ENCODE measurements around the gene LDLRAD1.
A peak's percentile ranks its signal among the peaks of the same experiment; 100 is the strongest.
"Not testable (repeated sequence)": the region's sequence is repeated elsewhere in the genome, so short reads cannot be mapped to it uniquely, and the experiment has no call there.

Gene LDLRAD1, protein sequence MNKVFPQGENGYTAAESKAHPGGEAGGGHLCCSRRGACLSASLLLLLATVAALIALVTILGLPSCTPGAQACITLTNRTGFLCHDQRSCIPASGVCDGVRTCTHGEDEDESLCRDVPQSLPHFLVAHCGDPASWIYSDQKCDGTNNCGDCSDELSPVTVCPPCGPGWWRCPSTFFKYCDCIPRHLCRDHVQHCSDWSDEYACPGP

GRCh38 chr1:54017979-54018378 is at the start of gene LDLRAD1:
LDLRAD1 (minus strand) TSS chr1:54018186; CDS start chr1:54018112, 74 bp downstream.
- DNase-seq (ENCODE audit: low read depth): no peak

DNA sequence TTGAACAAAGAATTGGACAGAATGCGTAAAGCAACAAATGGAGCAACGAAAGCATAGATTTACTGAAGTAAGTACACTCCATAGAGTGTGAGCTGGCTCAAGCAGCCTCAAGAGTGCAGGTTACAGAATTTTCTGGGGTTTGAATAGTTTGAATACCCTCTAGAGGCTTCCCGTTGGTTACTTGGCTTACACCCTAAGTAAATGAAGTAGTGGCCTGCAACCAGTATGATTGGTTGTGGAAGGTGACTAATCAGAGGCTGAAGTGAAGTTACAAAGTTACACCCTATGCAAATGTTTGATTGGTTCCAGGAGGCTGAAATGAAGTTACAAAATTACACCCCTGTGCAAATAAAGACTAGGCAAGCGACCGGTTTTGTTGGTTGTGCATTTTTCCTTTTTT is 46.3 kb upstream of the LDLRAD1 start:
- no peak for DNase-seq (ENCODE audit: low read depth)

GRCh38 chr1:54054438-54054749 is 36.4 kb upstream of the LDLRAD1 start:
- no peak for DNase-seq (ENCODE audit: low read depth)

- no peak for DNase-seq (ENCODE audit: low read depth)
Observed at GRCh38 chr1:54053745-54054437, 35.9 kb upstream of the LDLRAD1 start.

- peak; percentile 97 for DNase-seq (ENCODE audit: low read depth)
Observed at GRCh38 chr1:54052934-54053744, 35.2 kb upstream of the LDLRAD1 start, which contains the start of the genes TCEANC2 and TMEM59. TCEANC2 (plus strand) TSS chr1:54053608; CDS start chr1:54054423, 815 bp downstream. TMEM59 (minus strand) TSS chr1:54053204; CDS start chr1:54053188, 16 bp downstream.

DNA sequence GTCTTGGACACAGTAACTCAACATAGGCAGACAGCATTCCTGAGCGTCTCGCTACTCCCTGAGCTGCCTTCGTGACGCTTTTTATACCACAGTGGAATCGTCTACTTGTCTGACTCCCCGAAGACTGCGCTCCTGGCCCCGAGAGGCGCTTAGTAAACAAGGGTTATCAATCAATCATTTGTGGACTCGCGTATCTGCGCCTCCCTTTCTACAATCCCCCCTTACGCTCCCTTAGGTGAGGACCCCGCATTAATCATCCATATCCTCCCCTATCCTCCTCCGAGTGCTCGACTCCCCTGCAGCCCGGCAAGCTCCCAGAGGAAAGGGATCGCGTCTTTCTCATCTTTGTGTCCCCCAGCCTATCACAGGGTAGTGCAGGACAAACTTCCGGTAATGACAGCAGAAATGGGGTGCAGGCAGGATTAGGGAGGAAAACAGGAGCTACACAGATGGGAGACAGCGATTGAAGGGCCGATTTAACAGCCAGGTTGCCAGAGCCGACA is 34.5 kb upstream of the LDLRAD1 start:
- no peak for DNase-seq (ENCODE audit: low read depth)

DNA sequence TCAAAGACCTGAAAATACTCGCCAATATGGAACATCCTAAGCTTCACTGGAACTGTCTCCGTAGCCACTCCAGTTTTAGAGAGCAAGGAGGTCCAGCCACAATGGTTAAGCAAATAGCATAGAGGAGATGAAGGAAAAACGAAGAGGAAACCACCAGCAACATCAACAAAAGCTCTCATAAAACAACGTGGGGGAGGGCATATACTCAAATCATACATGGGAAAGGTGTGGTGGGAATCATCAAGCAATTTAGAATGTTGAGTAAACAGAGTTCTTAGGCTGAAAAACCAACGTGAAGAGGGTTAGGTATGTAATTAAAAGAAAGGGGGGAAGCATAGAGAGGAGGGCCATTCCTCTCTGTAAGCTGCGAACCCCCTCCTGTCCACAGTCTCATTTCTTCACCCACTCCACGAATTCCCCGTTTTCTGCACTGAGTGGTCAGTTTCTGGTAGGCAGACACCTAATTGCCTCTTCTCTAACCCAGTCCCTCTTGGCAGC is 34.0 kb upstream of the LDLRAD1 start:
- DNase-seq (ENCODE audit: low read depth): no peak

DNA sequence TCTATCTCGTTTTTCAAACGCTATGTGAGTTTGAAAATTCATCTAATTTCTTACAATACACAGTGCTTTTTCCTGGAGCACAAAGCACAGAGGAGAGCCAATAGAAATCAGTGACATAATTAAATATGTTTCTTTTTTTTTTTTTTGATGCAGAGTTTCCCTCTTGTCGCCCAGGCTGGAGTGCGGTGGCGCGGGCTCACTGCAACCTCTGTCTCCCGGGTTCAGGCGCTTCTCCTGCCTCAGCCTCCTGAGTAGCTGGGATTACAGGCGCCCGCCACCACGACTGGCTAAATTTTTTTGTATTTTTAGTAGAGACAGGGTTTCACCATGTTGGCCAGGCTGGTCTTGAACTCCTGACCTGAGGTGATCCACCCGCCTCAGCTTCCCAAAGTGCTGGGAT is 32.4 kb upstream of the LDLRAD1 start:
- not testable (repeated sequence) for DNase-seq (ENCODE audit: low read depth)

DNA sequence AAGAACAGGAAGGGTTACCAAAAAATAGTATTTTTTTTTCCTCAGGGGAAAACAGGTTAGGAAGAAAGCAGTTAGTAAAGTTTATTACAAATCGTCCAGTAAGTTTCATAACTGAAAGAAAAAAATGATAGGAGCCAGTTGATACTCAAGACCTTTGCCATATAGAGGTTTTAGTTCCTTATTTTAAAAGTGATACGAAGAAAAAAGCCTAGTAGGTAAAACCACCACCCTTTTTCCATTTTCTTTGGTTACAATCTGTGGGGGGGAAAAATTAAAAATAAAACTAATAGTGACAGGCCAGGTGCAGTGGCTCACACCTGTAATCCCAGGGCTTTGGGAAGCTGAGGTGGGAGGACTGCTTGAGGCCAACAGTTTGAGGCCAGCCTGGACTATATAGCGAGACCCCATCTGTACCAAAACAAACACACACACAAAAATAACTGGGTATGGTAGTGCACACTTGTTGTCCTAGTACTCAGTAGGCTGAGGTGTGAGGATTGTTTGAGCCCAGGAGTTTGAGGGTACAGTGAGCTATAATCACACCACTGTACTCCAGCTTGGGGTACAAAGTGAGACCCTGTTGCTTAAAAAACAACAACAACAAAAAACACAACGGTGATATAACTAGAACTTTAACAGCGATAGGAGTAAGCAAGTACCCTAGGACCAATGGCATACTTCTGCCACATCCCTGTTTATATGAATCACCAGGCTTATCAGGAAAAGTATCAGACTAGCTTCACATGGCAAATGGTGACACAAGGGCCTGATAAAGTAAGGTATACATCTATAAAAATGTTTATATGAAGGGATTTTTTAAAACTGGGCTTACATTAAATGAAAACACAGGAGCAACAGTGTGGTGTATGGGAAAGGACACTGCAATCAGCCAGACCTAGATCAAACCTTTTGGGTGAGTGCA is 29.7 kb upstream of the LDLRAD1 start:
- no peak for DNase-seq (ENCODE audit: low read depth)

DNA sequence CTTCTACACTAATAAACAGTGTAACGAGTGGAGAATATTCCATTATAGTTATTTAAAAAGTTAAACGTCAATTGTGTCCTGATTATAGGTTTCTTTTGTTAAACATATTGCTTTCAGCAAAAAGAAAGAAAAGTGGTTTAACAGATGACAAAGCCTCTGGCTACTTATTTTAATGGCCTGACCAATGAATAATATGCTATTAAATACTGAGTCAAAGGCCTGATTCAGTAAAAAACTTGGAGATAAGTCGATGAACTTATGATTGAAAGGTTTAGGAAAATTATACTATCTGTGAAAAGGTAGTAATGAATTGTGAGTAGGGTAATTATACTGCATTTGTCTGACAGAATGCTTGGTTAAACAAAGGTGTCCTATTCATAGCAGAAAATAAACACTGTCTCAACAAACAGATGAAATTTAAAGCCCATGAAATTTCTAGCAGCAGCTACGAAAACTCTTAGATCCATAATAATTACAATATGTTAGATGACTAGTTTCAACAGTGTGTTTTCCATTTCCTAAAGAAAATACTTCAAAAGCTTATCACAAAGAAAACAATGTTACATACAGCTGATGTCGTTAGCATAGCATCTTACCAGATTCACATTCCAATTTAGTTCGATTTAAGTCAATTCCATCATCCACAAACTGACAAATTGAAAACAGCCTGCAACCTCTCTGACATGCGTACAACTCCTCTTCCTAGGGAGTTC is 28.8 kb upstream of the LDLRAD1 start:
- no peak for DNase-seq (ENCODE audit: low read depth)

GRCh38 chr1:54045496-54045895 is 27.5 kb upstream of the LDLRAD1 start:
- no peak for DNase-seq (ENCODE audit: low read depth)

- no peak for DNase-seq (ENCODE audit: low read depth)
Observed at GRCh38 chr1:54041806-54042205, 23.8 kb upstream of the LDLRAD1 start.

DNA sequence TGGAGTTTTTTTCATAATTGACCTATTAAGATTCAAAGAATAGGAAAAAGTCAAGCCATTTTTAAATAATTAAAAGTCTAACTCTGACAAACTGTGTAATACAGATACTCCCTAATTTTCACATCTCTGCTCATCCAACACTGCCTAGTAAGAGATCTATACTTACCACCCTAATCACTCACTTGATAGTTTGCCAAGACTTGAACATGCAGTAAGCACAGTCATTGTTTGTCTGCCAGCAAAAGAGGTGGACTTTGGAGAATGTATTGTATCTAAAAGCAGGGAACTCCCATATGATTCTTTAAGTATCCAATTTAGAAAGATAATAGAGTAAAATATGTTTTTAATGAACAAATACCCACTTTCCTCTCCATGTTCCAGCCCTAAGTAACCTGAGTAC is 19.5 kb upstream of the LDLRAD1 start:
- DNase-seq (ENCODE audit: low read depth): no peak

DNA sequence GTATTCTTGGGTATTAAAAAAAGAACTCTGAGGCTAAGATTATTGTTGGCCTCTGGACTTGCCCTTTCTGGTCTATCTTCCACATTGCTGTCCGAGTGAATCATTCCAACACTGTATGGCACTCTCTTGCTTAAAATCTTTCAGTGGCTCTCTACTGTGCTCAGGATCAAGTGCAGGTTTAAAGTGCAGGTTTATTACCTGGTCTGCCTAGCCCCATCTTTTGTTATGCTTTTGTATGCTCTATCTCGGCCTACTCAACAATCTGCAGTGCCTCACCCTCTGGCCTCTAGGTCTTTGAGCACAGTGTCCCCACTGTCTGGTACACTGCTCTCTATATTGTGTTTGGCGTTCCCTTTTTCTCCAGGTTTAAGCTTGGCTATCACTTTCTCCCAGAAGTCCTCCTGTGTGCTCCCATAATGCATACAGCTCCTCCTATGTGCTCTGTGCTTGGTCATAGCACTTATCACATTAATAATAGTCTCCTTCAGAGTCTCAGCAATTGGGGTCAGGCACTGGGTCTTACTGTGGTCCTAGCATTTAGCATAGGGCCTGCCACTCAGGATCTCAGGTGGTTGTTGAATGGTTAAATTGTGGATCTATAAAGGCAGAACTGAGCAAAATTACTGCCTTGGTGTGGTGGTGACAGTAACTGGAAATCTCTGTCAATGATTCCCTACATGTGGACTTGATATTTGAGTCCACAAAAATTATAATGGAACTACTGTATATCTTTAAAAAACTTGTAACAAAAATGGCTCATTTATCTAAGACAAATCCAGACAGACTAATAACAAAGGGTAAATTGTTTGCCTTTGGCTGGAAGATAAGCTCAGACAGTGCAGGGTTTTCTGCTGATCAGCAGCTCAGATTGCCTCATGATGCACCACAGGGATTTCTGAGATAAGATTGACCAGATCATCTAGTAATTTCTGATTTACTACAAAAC is 10.6 kb upstream of the LDLRAD1 start:
- DNase-seq (ENCODE audit: low read depth): no peak

- no peak for DNase-seq (ENCODE audit: low read depth)
Observed at GRCh38 chr1:54027848-54028247, 9.9 kb upstream of the LDLRAD1 start.

- DNase-seq (ENCODE audit: low read depth): not testable (repeated sequence)
Observed at GRCh38 chr1:54024811-54025210, 6.8 kb upstream of the LDLRAD1 start.

DNA sequence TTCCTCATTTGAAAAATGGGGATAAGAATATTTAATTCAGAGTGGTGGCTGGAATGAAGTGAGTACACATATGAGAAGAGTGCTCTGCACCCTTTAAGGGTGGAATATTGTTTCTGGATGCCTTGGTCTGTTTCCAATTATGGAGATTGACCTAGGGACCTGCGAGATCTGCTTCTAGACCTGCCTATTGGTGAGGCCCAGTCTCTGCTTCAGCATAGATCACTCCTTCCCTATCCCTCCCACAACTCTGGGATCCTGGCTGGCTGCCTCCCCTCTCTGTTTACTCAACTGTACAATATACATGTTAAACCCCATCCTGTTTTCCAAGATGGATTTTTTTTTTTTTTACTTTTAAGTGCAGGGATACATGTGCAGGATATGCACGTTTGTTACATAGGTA is 6.4 kb upstream of the LDLRAD1 start:
- no peak for DNase-seq (ENCODE audit: low read depth)

DNA sequence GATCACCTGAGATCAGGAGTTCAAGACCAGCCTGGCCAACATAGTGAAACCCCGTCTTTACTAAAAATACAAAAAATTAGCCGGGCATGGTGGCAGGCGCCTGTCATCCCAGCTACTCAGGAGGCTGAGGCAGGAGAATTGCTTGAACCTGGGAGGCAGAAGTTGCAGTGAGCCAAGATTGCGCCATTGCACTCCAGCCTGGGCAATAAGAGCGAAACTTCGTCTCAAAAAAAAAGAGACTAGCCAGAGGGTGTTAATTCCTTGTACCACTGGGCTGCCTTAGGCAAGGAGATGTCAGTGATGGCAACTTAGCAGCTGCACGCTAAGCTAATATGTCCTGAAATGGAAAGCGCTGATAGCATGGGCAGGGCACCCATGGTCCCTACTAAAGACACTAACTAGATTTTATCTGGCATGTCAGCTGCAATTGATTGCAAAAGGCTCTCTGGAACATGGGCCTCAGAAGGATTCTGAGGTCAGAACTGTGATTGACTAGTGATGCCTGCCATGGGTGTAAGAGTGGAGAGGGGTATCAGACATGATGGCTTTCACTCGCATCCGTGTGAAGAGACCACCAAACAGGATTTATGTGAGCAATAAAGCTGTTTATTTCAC is 1.7 kb upstream of the LDLRAD1 start:
- DNase-seq (ENCODE audit: low read depth): not testable (repeated sequence)

DNA sequence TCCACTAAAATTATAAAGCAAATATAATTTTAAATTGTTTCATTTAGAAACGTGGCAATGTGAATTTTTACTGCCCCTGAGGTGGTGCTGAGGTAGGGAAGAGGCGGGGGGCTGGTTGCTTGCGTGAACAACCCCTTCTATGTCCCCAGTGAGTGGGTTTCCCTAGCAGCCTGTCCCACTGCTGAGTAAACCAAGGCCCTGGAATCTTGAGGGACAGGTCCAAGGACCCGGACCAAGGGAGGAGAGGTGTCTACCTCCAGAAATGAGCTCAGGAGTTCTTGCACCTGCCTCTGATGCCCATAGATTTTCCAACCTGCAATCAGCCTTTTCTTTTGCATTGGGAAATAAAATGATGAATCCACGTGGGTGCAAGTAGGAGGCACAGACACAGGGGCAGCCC is 649 bp upstream of the LDLRAD1 start:
- no peak for DNase-seq (ENCODE audit: low read depth)
